DMS153 treated with DMSO at 0.1 percent for 48 hours (cell line): ENCODE data around the gene HLTF.

Experiments
- DNase-seq: peaks from one replicate; lab custom pipeline; 2025; ENCODE audit not compliant: unreplicated experiment; lab: John Stamatoyannopoulos, UW

Gene HLTF

GRCh38 chr3:149020196-149020838 is 66.0 kb downstream of the HLTF start:
- no peak for DNase-seq

- no peak for DNase-seq
Measured at GRCh38 chr3:149019580-149019979, 66.8 kb downstream of the HLTF start.

GRCh38 chr3:149018247-149018646 is 68.1 kb downstream of the HLTF start:
- DNase-seq = no peak

GRCh38 chr3:149016669-149017541 is 69.4 kb downstream of the HLTF start:
- no peak for DNase-seq

- DNase-seq = no peak
Measured at GRCh38 chr3:149016242-149016641, 70.1 kb downstream of the HLTF start.

- DNase-seq = no peak
Measured at GRCh38 chr3:149015393-149015792, 70.9 kb downstream of the HLTF start.

GRCh38 chr3:149013726-149014125 is 72.6 kb downstream of the HLTF start:
- DNase-seq = no peak

GRCh38 chr3:149011676-149012075 is 74.7 kb downstream of the HLTF start:
- DNase-seq = no peak

GRCh38 chr3:149010966-149011365 is 75.4 kb downstream of the HLTF start:
- no peak for DNase-seq

GRCh38 chr3:149010504-149010951 is 75.8 kb downstream of the HLTF start:
- no peak for DNase-seq

- DNase-seq = no peak
Measured at GRCh38 chr3:149009732-149010131, 76.6 kb downstream of the HLTF start.

- DNase-seq = no peak
Measured at GRCh38 chr3:149007567-149008257, 78.6 kb downstream of the HLTF start.

GRCh38 chr3:149005416-149005815 is 80.9 kb downstream of the HLTF start:
- no peak for DNase-seq

- DNase-seq = peak; percentile 67
Measured at GRCh38 chr3:149004622-149005021, 81.7 kb downstream of the HLTF start.

GRCh38 chr3:149003653-149004305 is 82.6 kb downstream of the HLTF start:
- DNase-seq = peak; percentile 51

GRCh38 chr3:149001727-149002126 is 84.6 kb downstream of the HLTF start:
- no peak for DNase-seq

GRCh38 chr3:149000206-149000745 is 86.1 kb downstream of the HLTF start:
- no peak for DNase-seq

GRCh38 chr3:148999806-149000205 is 86.5 kb downstream of the HLTF start:
- DNase-seq = no peak

GRCh38 chr3:148998715-148999423 is 87.5 kb downstream of the HLTF start:
- peak; percentile 55 for DNase-seq

GRCh38 chr3:148998297-148998696 is 88.0 kb downstream of the HLTF start:
- DNase-seq = no peak
